H9 (cell line): ENCODE measurements around the gene PLA2R1. TPM values are rescaled to one million over a fixed set of nuclear protein-coding genes. Genes with fewer than 3 reads are reported as not detected.
"Not testable (repeated sequence)": the region's sequence is repeated elsewhere in the genome, so short reads cannot be mapped to it uniquely, and the experiment has no call there.

Source experiments
- DNase-seq: peaks from one replicate; pipeline ENCODE4 v3.0.0-alpha.2; 2017
- H2AFZ ChIP-seq: one replicate; pipeline ENCODE4 v1.6.1; 2013; ENCODE audit warnings: mild to moderate bottlenecking, low read length, control low read depth, moderate library complexity
- H2AK5ac ChIP-seq: 2 replicates; pipeline ENCODE4 v1.6.1; 2013; ENCODE audit warnings: low read length, control low read depth, mixed read lengths; ENCODE audit not compliant: insufficient read length
- H2BK120ac ChIP-seq: one replicate; pipeline ENCODE4 v1.6.1; 2013; ENCODE audit warnings: low read depth, mild to moderate bottlenecking, low read length, control low read depth, inconsistent platforms; ENCODE audit not compliant: poor library complexity, severe bottlenecking
- H2BK12ac ChIP-seq: 2 replicates; pipeline ENCODE4 v1.6.1; 2013; ENCODE audit warnings: low read length, control low read depth, mixed read lengths, low read depth; ENCODE audit not compliant: insufficient read length
- H2BK15ac ChIP-seq: 2 replicates; pipeline ENCODE4 v1.6.1; 2013; ENCODE audit warnings: low read depth, low read length, control low read depth
- H2BK20ac ChIP-seq: one replicate; pipeline ENCODE4 v1.6.1; 2013; ENCODE audit warnings: low read depth, mild to moderate bottlenecking, low read length, control low read depth, inconsistent platforms; ENCODE audit not compliant: poor library complexity, severe bottlenecking
- H2BK5ac ChIP-seq: 2 replicates; pipeline ENCODE4 v1.6.1; 2013; ENCODE audit warnings: low read length, control low read depth, mixed read lengths; ENCODE audit not compliant: insufficient read length
- H3K14ac ChIP-seq: 2 replicates; pipeline ENCODE4 v1.6.1; 2013; ENCODE audit warnings: low read length, control low read depth; ENCODE audit not compliant: insufficient read depth
- H3K18ac ChIP-seq: 2 replicates; pipeline ENCODE4 v1.6.1; 2013; ENCODE audit warnings: low read depth, mild to moderate bottlenecking, mixed read lengths, low read length, control low read depth; ENCODE audit not compliant: insufficient read length
- H3K23ac ChIP-seq: 2 replicates; pipeline ENCODE4 v1.6.1; 2013; ENCODE audit warnings: low read length, control low read depth, mixed read lengths, low read depth; ENCODE audit not compliant: insufficient read length
- H3K23me2 ChIP-seq: 2 replicates; pipeline ENCODE4 v1.6.1; 2013; ENCODE audit warnings: low read depth, mild to moderate bottlenecking, mixed read lengths, low read length, control low read depth; ENCODE audit not compliant: insufficient read length, poor library complexity, severe bottlenecking
- H3K27ac ChIP-seq: 2 replicates; pipeline ENCODE4 v1.5.1; 2013; ENCODE audit warnings: low read length, control low read depth, mixed read lengths, low read depth; ENCODE audit not compliant: insufficient read length
- H3K27me3 ChIP-seq: 2 replicates; pipeline ENCODE4 v1.6.1; 2013; ENCODE audit warnings: low read length, control low read depth, inconsistent platforms; ENCODE audit not compliant: insufficient read depth
- H3K4ac ChIP-seq: 2 replicates; pipeline ENCODE4 v1.6.1; 2013; ENCODE audit warnings: low read depth, mild to moderate bottlenecking, control low read depth, inconsistent platforms, low read length, moderate library complexity
- H3K4me1 ChIP-seq: 2 replicates; pipeline ENCODE4 v1.6.1; 2013; ENCODE audit warnings: low read length, control low read depth, inconsistent platforms; ENCODE audit not compliant: insufficient read depth
- H3K4me2 ChIP-seq: 2 replicates; pipeline ENCODE4 v1.6.1; 2013; ENCODE audit warnings: low read length, control low read depth, mixed read lengths; ENCODE audit not compliant: insufficient read length, insufficient read depth
- H3K56ac ChIP-seq: 2 replicates; pipeline ENCODE4 v1.6.1; 2013; ENCODE audit warnings: low read depth, mild to moderate bottlenecking, mixed read lengths, low read length, control low read depth; ENCODE audit not compliant: insufficient read length
- H3K79me1 ChIP-seq: 2 replicates; pipeline ENCODE4 v1.6.1; 2013; ENCODE audit warnings: low read depth, mild to moderate bottlenecking, moderate library complexity, low read length, control low read depth, inconsistent platforms; ENCODE audit not compliant: insufficient read depth, poor library complexity, severe bottlenecking
- H3K79me2 ChIP-seq: 2 replicates; pipeline ENCODE4 v1.6.1; 2013; ENCODE audit warnings: low read length, control low read depth, inconsistent platforms; ENCODE audit not compliant: insufficient read depth
- H3K9ac ChIP-seq: 2 replicates; pipeline ENCODE4 v1.6.1; 2013; ENCODE audit warnings: low read length, control low read depth, mixed read lengths; ENCODE audit not compliant: insufficient read length; ENCODE audit errors: extremely low read depth
- H3K9me3 ChIP-seq: one replicate; pipeline ENCODE4 v1.6.1; 2013; ENCODE audit warnings: low read depth, low read length, inconsistent platforms; ENCODE audit not compliant: control insufficient read depth
- H3T11ph ChIP-seq: one replicate; pipeline ENCODE4 v1.6.1; 2013; ENCODE audit warnings: mild to moderate bottlenecking, low read length, control low read depth, inconsistent platforms
- H4K20me1 ChIP-seq: one replicate; pipeline ENCODE4 v1.6.1; 2013; ENCODE audit not compliant: control insufficient read depth, insufficient read length, insufficient read depth
- H4K5ac ChIP-seq: 2 replicates; pipeline ENCODE4 v1.6.1; 2013; ENCODE audit warnings: low read depth, mild to moderate bottlenecking, mixed read lengths, low read length, control low read depth; ENCODE audit not compliant: insufficient read length
- H4K8ac ChIP-seq: replicated peaks from 2 replicates; pipeline ENCODE4 v1.6.1; 2013; ENCODE audit warnings: low read length, control low read depth, mixed read lengths, low read depth; ENCODE audit not compliant: insufficient read length
- H4K91ac ChIP-seq: 2 replicates; pipeline ENCODE4 v1.6.1; 2013; ENCODE audit warnings: low read depth, mild to moderate bottlenecking, moderate library complexity, mixed read lengths, low read length, control low read depth; ENCODE audit not compliant: insufficient read length
- H3K27ac Mint-ChIP-seq, 3 experiments: 2 replicates in 2 of 3; 3 replicates in 1 of 3; pipeline ENCODE4 v1.8.0; 2020 to 2021; ENCODE audit warnings: mixed read lengths in 3 of 3, mild to moderate bottlenecking in 1 of 3, moderate library complexity in 1 of 3
- H3K27me3 Mint-ChIP-seq: 2 replicates; pipeline ENCODE4 v1.8.0; 2021; ENCODE audit warnings: low read depth, mild to moderate bottlenecking, moderate library complexity, mixed read lengths
- H3K36me3 Mint-ChIP-seq, 3 experiments: 2 replicates in 2 of 3; 3 replicates in 1 of 3; pipeline ENCODE4 v1.8.0; 2020 to 2021; ENCODE audit warnings: low read depth in 3 of 3, mixed read lengths in 3 of 3; ENCODE audit not compliant: insufficient read depth in 1 of 3
- H3K4me1 Mint-ChIP-seq, 2 experiments: 2 replicates each; pipeline ENCODE4 v1.8.0; 2020; ENCODE audit warnings: mixed read lengths in 2 of 2
- H3K4me3 Mint-ChIP-seq, 2 experiments: 2 replicates in 1 of 2; 3 replicates in 1 of 2; pipeline ENCODE4 v1.8.0; 2020 to 2021; ENCODE audit warnings: mild to moderate bottlenecking in 2 of 2, mixed read lengths in 2 of 2, moderate library complexity in 1 of 2
- H3K9me3 Mint-ChIP-seq, 2 experiments: 2 replicates in 1 of 2; 3 replicates in 1 of 2; pipeline ENCODE4 v1.8.0; 2020; ENCODE audit warnings: mild to moderate bottlenecking in 2 of 2, mixed read lengths in 2 of 2, moderate library complexity in 1 of 2
- WGBS: extraction: QIAGEN DNeasy Blood & Tissue Kit; methylation state at CpG from one replicate; pipeline ENCODE4 v1.1.7; 2013; ENCODE audit warnings: missing lambda C conversion rate, low lambda C conversion rate, mixed read lengths; ENCODE audit not compliant: insufficient read length; ENCODE audit errors: extremely low coverage; 5-methylcytosine and 5-hydroxymethylcytosine counted together
- total RNA-seq: library from RNA; stranded (reverse); gene quantifications from 2 replicates; pipeline ENCODE4 v1.2.1, GENCODE V29; 2021
- TF ChIP-seq, protein P1 (sequence below): fragments of 200-600 bp; sonication (generic); conservative IDR thresholded peaks from 3 replicates; pipeline ENCODE4 v1.8.0; 2021; ENCODE audit warnings: antibody characterized with exemption, mild to moderate bottlenecking

The PLA2R1 gene
- total RNA-seq, 1 experiment from 2014 or later = 0.83 TPM

DNA sequence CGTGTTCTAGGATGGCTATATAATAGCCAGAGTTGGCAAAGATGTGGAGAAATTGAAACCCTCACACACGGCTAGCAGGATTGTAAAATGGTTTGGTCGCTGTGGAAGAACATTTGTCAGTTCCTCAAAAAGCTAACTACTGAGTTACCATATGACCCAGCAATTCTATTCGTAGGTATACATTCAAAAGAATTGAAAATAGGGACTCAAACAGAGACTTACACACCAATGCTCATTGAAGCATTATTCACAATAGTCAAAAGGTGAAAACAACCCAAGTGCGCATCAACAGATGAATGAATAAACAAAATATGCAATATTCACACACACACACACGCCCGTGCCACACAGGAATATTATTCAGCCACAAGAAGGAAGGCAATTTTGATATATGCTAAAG lies 98.7 kb downstream of the PLA2R1 start:
- no peaks in the 10 kb centered on the region for H3K79me1 ChIP-seq
- H3K4ac ChIP-seq = no peak overlapping the region
- WGBS = no CpG with 5 or more reads among the region's 7 CpGs
- H3K4me2 ChIP-seq = no peak overlapping the region
- no peak overlapping the region for H3K27ac ChIP-seq
- no peaks in the 10 kb centered on the region for H3K9me3 ChIP-seq
- H3K23ac ChIP-seq = no peak overlapping the region
- no peak overlapping the region for H4K91ac ChIP-seq
- no peak overlapping the region for H3K56ac ChIP-seq
- no peaks in the 10 kb centered on the region for H4K20me1 ChIP-seq
- H3K14ac ChIP-seq = no peak overlapping the region
- no peaks in the 10 kb centered on the region for H3K27me3 ChIP-seq
- H3T11ph ChIP-seq = no peak overlapping the region
- Mint-ChIP-seq H3K4me3 (no peak overlapping the region), H3K27ac (no peak overlapping the region), H3K36me3 (no peaks in the 10 kb centered on the region), H3K9me3 (no peaks in the 10 kb centered on the region), H3K27me3 (no peaks in the 10 kb centered on the region), H3K4me1 (peaks cover 12 to 13% of the 10 kb centered on the region in 2 experiments)
- H2AFZ ChIP-seq = no peak overlapping the region
- no peak overlapping the region for H4K5ac ChIP-seq
- no peak overlapping the region for H3K18ac ChIP-seq
- no peak overlapping the region for H2BK120ac ChIP-seq
- DNase-seq = no peak
- H3K9ac ChIP-seq = no peak overlapping the region
- no peak overlapping the region for H2BK20ac ChIP-seq
- no peaks in the 10 kb centered on the region for H3K79me2 ChIP-seq
- no peak overlapping the region for H2BK5ac ChIP-seq
- H3K4me1 ChIP-seq = peaks cover 6% of the 10 kb centered on the region; the same call in 1 of the 2 replicates
- TF ChIP-seq, protein P1, sequence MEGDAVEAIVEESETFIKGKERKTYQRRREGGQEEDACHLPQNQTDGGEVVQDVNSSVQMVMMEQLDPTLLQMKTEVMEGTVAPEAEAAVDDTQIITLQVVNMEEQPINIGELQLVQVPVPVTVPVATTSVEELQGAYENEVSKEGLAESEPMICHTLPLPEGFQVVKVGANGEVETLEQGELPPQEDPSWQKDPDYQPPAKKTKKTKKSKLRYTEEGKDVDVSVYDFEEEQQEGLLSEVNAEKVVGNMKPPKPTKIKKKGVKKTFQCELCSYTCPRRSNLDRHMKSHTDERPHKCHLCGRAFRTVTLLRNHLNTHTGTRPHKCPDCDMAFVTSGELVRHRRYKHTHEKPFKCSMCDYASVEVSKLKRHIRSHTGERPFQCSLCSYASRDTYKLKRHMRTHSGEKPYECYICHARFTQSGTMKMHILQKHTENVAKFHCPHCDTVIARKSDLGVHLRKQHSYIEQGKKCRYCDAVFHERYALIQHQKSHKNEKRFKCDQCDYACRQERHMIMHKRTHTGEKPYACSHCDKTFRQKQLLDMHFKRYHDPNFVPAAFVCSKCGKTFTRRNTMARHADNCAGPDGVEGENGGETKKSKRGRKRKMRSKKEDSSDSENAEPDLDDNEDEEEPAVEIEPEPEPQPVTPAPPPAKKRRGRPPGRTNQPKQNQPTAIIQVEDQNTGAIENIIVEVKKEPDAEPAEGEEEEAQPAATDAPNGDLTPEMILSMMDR = no peak
- no peak overlapping the region for H2BK12ac ChIP-seq
- H3K23me2 ChIP-seq = no peaks in the 10 kb centered on the region
- no peak overlapping the region for H2BK15ac ChIP-seq
- H2AK5ac ChIP-seq = no peak overlapping the region
- H4K8ac ChIP-seq = no peak overlapping the region

DNA sequence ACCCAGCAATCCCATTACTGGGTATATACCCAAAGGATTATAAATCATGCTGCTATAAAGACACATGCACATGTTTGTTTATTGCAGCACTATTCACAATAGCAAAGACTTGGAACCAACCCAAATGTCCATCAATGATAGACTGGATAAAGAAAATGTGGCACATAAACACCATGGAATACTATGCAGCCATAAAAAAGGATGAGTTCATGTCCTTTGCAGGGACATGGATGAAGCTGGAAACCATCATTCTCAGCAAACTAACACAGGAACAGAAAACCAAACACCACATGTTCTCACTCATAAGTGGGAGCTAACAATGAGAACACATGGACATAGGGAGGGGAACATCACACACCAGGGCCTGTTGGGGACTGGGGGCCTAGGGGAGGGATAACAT lies 99.9 kb downstream of the PLA2R1 start:
- not testable (repeated sequence) for H2BK15ac ChIP-seq, H3K36me3 Mint-ChIP-seq, H3K9ac ChIP-seq, H4K91ac ChIP-seq, H3K27me3 Mint-ChIP-seq, H2BK20ac ChIP-seq, H3K23ac ChIP-seq, H4K20me1 ChIP-seq, H3K4me3 Mint-ChIP-seq, H3K23me2 ChIP-seq, H3K4me2 ChIP-seq, H3K14ac ChIP-seq, H3T11ph ChIP-seq, H3K56ac ChIP-seq, H3K27me3 ChIP-seq, H3K9me3 Mint-ChIP-seq, H4K8ac ChIP-seq, H3K79me2 ChIP-seq, H2AK5ac ChIP-seq, H2BK120ac ChIP-seq, H3K79me1 ChIP-seq, H2BK12ac ChIP-seq, H3K4me1 ChIP-seq, H3K18ac ChIP-seq, H3K4ac ChIP-seq, H3K9me3 ChIP-seq, H3K27ac Mint-ChIP-seq, DNase-seq, H2BK5ac ChIP-seq, H4K5ac ChIP-seq, H2AFZ ChIP-seq, H3K27ac ChIP-seq
- peaks cover 10 to 11% of the 10 kb centered on the region in 2 experiments for H3K4me1 Mint-ChIP-seq
